HepG2 (cell line): Measurements from ENCODE around the gene WDR82. TPM values are rescaled to one million over a fixed set of nuclear protein-coding genes. Genes with fewer than 3 reads are reported as not detected.
A peak's percentile ranks its signal among the peaks of the same experiment; 100 is the strongest.

Experiments used
- ATAC-seq: fragments of 200-7000 bp; cut with Tn5 transposase; 3 replicates; pipeline ENCODE4 v1.9.1; 2020; ENCODE audit warnings: mild to moderate bottlenecking, moderate library complexity
- BruUV-seq: library from RNA; stranded (reverse); fragments of 400-500 nt; replicated peaks from 2 replicates; lab custom pipeline; 2021; lab: Mats Ljungman, UMichigan
- CTCF ChIA-PET: fragments of 300-600 bp; formaldehyde crosslinking; extraction: SDS; loops from one replicate; lab custom pipeline; 2021; ENCODE audit warnings: low total read pairs, inconsistent platforms, low intra/inter-chr PET ratio; lab: Yijun Ruan, JAX
- POLR2A ChIA-PET: fragments of 350-600 bp; sonication (Branson Sonifier 250); formaldehyde crosslinking; loops from one replicate; lab custom pipeline; 2020; ENCODE audit warnings: antibody characterized with exemption, inconsistent platforms; lab: Yijun Ruan, JAX
- DNase-seq: peaks from one replicate; pipeline ENCODE4 v3.0.0-alpha.2; 2015; ENCODE audit warnings: low spot score
- FAIRE-seq: peaks from 3 replicates; lab custom pipeline; 2011; peaks lifted over from hg19 to GRCh38; lab: Jason Lieb, UNC
- H2AFZ ChIP-seq: one replicate; pipeline ENCODE4 v1.6.1; 2011; ENCODE audit warnings: low read length, inconsistent platforms
- H3K27ac ChIP-seq: fragments of 300-600 bp; 3 replicates; pipeline ENCODE4 v1.8.0; 2011; ENCODE audit warnings: mixed run types, mild to moderate bottlenecking, mixed read lengths, low read length, inconsistent platforms; ENCODE audit not compliant: insufficient read depth; ENCODE audit errors: extremely low read length
- H3K27me3 ChIP-seq, 2 experiments: fragments of 200-600 bp in 1 of 2; 2 replicates in 1 of 2; 3 replicates in 1 of 2; pipeline versions ENCODE4 v1.6.0 to v1.8.0; 2011; ENCODE audit warnings: low read length in 2 of 2, mild to moderate bottlenecking in 2 of 2, moderate library complexity in 2 of 2, inconsistent platforms in 1 of 2; ENCODE audit not compliant: insufficient read depth in 2 of 2, control insufficient read depth in 1 of 2
- H3K36me3 ChIP-seq, 2 experiments: fragments of 200-600 bp in 1 of 2; replicated peaks in 1 of 2; 2 replicates in 1 of 2; 3 replicates in 1 of 2; pipeline versions ENCODE4 v1.5.1 to v1.8.0; 2011; ENCODE audit warnings: low read length in 2 of 2, inconsistent platforms in 1 of 2; ENCODE audit not compliant: insufficient read depth in 2 of 2, control insufficient read depth in 1 of 2
- H3K4me1 ChIP-seq: 2 replicates; pipeline ENCODE4 v1.5.1; 2012; ENCODE audit warnings: low read length, inconsistent platforms; ENCODE audit not compliant: insufficient read depth
- H3K4me2 ChIP-seq: 2 replicates; pipeline ENCODE4 v1.6.0; 2011; ENCODE audit warnings: low read depth, low read length, inconsistent platforms
- H3K4me3 ChIP-seq, 3 experiments: fragments of 200-600 bp in 1 of 3; sonication (generic), shearing (Covaris generic) in 1 of 3; replicated peaks in 1 of 3; 2 replicates each; pipeline ENCODE4 v1.5.1; 2011 to 2016; ENCODE audit warnings: low read length in 3 of 3, inconsistent platforms in 2 of 3, low read depth in 2 of 3, mild to moderate bottlenecking in 2 of 3, control low read depth in 1 of 3, mixed read lengths in 1 of 3; ENCODE audit not compliant: insufficient read depth in 1 of 3
- H3K79me2 ChIP-seq: one replicate; pipeline ENCODE4 v1.6.1; 2011; ENCODE audit warnings: low read length, inconsistent platforms; ENCODE audit not compliant: insufficient read depth
- H3K9ac ChIP-seq: 2 replicates; pipeline ENCODE4 v1.6.0; 2011; ENCODE audit warnings: mild to moderate bottlenecking, low read depth, low read length, inconsistent platforms; ENCODE audit not compliant: insufficient read depth
- H3K9me3 ChIP-seq: 2 replicates; pipeline ENCODE4 v1.5.1; 2012; ENCODE audit warnings: mild to moderate bottlenecking, low read length
- H4K20me1 ChIP-seq: 2 replicates; pipeline ENCODE4 v1.6.0; 2011; ENCODE audit warnings: inconsistent platforms, mild to moderate bottlenecking, low read length, moderate library complexity; ENCODE audit not compliant: insufficient read depth
- AKAP8 ChIP-seq: sonication (generic); formaldehyde crosslinking; IDR thresholded peaks from 2 replicates; pipeline ENCODE4 v1.5.1; 2020; ENCODE audit warnings: mild to moderate bottlenecking, missing genetic modification reagents
- CENPT ChIP-seq: sonication (generic); formaldehyde crosslinking; IDR thresholded peaks from 2 replicates; pipeline ENCODE4 v1.8.0; 2022; ENCODE audit warnings: low read depth, mild to moderate bottlenecking, moderate library complexity, missing genetic modification reagents
- ELF4 ChIP-seq: sonication (generic); formaldehyde crosslinking; IDR thresholded peaks from 2 replicates; pipeline ENCODE4 v1.5.0; 2020; ENCODE audit warnings: missing genetic modification reagents, mild to moderate bottlenecking, moderate library complexity, borderline replicate concordance
- FLYWCH1 ChIP-seq: sonication (generic); formaldehyde crosslinking; IDR thresholded peaks from 2 replicates; pipeline ENCODE4 v1.8.1; 2023; ENCODE audit warnings: mild to moderate bottlenecking, missing genetic modification reagents
- HNF4A ChIP-seq: sonication (generic); formaldehyde crosslinking; IDR thresholded peaks from 2 replicates; pipeline ENCODE4 v1.4.0; 2020; ENCODE audit warnings: missing genetic modification reagents
- LCORL ChIP-seq, 2 experiments: fragments of 450-650 bp in 1 of 2; sonication (generic) in 1 of 2; formaldehyde crosslinking in 1 of 2; IDR thresholded peaks; 2 replicates each; pipeline versions ENCODE4 v1.5.0 to v1.6.1; 2017 to 2020; ENCODE audit warnings: antibody characterized with exemption in 1 of 2, missing genetic modification reagents in 1 of 2
- RFX1 ChIP-seq: fragments of 450-650 bp; IDR thresholded peaks from 2 replicates; pipeline ENCODE4 v1.6.1; 2017
- SRSF9 ChIP-seq: fragments of 200-400 bp; formaldehyde crosslinking; IDR thresholded peaks from 2 replicates; pipeline ENCODE4 v1.6.1; 2018; ENCODE audit warnings: borderline replicate concordance, mild to moderate bottlenecking, low read depth, low read length; ENCODE audit not compliant: insufficient read depth, poor library complexity, severe bottlenecking
- TEAD3 ChIP-seq: optimal IDR thresholded peaks from 2 replicates; pipeline ENCODE3; 2016; ENCODE audit warnings: borderline replicate concordance
- TRAFD1 ChIP-seq: sonication (generic); formaldehyde crosslinking; IDR thresholded peaks from 2 replicates; pipeline ENCODE4 v1.5.1; 2020; ENCODE audit warnings: missing genetic modification reagents, mild to moderate bottlenecking, borderline replicate concordance
- YY1 ChIP-seq: IDR thresholded peaks from 2 replicates; pipeline ENCODE4 v1.6.1; 2011; ENCODE audit warnings: low read length, low read depth, moderate library complexity, mild to moderate bottlenecking; ENCODE audit not compliant: insufficient read depth, insufficient replicate concordance
- ZNF234 ChIP-seq: sonication (generic); formaldehyde crosslinking; conservative IDR thresholded peaks from 2 replicates; pipeline ENCODE4 v1.5.1; 2020; ENCODE audit warnings: mild to moderate bottlenecking, missing genetic modification reagents
- ZNF713 ChIP-seq: sonication (generic); formaldehyde crosslinking; IDR thresholded peaks from 2 replicates; pipeline ENCODE4 v1.4.0; 2020; ENCODE audit warnings: mild to moderate bottlenecking, missing genetic modification reagents
- ZNF850 ChIP-seq: sonication (generic); formaldehyde crosslinking; conservative IDR thresholded peaks from 2 replicates; pipeline ENCODE4 v1.9.0; 2021; ENCODE audit warnings: mild to moderate bottlenecking, missing genetic modification reagents
- ZSCAN21 ChIP-seq: sonication (generic); formaldehyde crosslinking; IDR thresholded peaks from 2 replicates; pipeline ENCODE4 v1.8.0; 2022; ENCODE audit warnings: mild to moderate bottlenecking, missing genetic modification reagents, moderate library complexity, borderline replicate concordance
- WGBS: methylation state at CpG from one replicate; pipeline ENCODE4 v1.1.6; 2017; ENCODE audit warnings: low lambda C conversion rate; 5-methylcytosine and 5-hydroxymethylcytosine counted together
- in situ Hi-C: cut with HindIII; loops from 2 replicates; pipeline ENCODE4 v1.10.0; 2017; ENCODE audit warnings: low pct_unique_long_range_greater_than_20kb; ENCODE audit not compliant: extremely low pct_ligation_motif_present
- intact Hi-C: fragments of 100-400 bp; cut with micrococcal nuclease; formaldehyde crosslinking; loops from one replicate; pipeline ENCODE4 v1.10.0; 2022; ENCODE audit not compliant: unreplicated experiment
- polyA plus RNA-seq, 8 experiments: library from polyadenylated mRNA; depleted of rRNA in 3 of 8; stranded (reverse) in 7 of 8; unstranded in 1 of 8; fragments of >200 nt; fragmentation: Illumina TruSeq in 4 of 8; extraction: Trizol in 4 of 8; gene quantifications; 2 replicates each; pipeline versions ENCODE4 v1.2.1 to v1.2.3, GENCODE V29; 2011 to 2016; ENCODE audit warnings: low read depth in 4 of 8, missing spikeins in 1 of 8, mixed read lengths in 1 of 8; ENCODE audit not compliant: insufficient read depth in 1 of 8
- total RNA-seq, 5 experiments: library from RNA; depleted of rRNA; stranded (reverse); fragments of >200 nt; fragmentation: Illumina TruSeq; extraction: Trizol; gene quantifications; 2 replicates each; pipeline ENCODE4 v1.2.3, GENCODE V29; 2016; ENCODE audit warnings: low read depth in 1 of 5

The WDR82 gene
- total and polyA plus RNA-seq, 2 of the 13 experiments (the other 11 are each of a cell fraction or from before 2014, with no cell fraction given): 39.1 to 59.5 TPM

- Histone ChIP-seq H3K79me2 (no peaks in the 10 kb centered on the region), H4K20me1 (peaks cover 3% of the 10 kb centered on the region; the same call in 1 of the 2 replicates), H2AFZ (no peak within 1 kb of the TSS), H3K9me3 (no peaks in the 10 kb centered on the region), H3K9ac (no peak within 1 kb of the TSS), H3K4me1 (peaks cover 22% of the 10 kb centered on the region), H3K4me3 (no peak within 1 kb of the TSS), H3K27ac (no peak within 1 kb of the TSS), H3K27me3 (no peaks in the 10 kb centered on the region; a peak in 1 of 5 replicates), H3K4me2 (no peak within 1 kb of the TSS), H3K36me3 (no peaks in the 10 kb centered on the region)
- no peak for DNase-seq
- 0 out of 2 replicates have a peak, but pooled peaks have one; percentile 20 for TF ChIP-seq LCORL (IDR thresholded peaks at IDR 0.05)
- TF ChIP-seq LCORL (CRISPR knock-in tag; IDR thresholded peaks at IDR 0.05): no peak
- no peak for TF ChIP-seq HNF4A (CRISPR knock-in tag)
- TF ChIP-seq RFX1: peak; percentile 53
- ChIA-PET POLR2A (no interaction called here), CTCF (no interaction called here)
- no TSS peak for BruUV-seq
- in situ Hi-C loops: no loop called here
- 100% methylated on average over 1 of the region's 3 CpGs for WGBS
- FAIRE-seq: no peak
- no peak for ATAC-seq
- intact Hi-C loops: no loop called here
Observed at GRCh38 chr3:52315977-52316764, 37.7 kb upstream of the WDR82 start, which contains the start of gene DNAH1. Gene DNAH1, plus strand, starts transcription at chr3:52316319. Its CDS starts 6,124 bp downstream, at chr3:52322443.

GRCh38 chr3:52315006-52315405, 36.6 kb upstream of the WDR82 start:
- H3K4me2 ChIP-seq: no peak overlapping the region
- no TSS peak for BruUV-seq
- in situ Hi-C loops (no loop called here), intact Hi-C loops (no loop called here)
- WGBS: 88% methylated on average over 6 of the region's 6 CpGs
- H3K4me3 ChIP-seq: no peak overlapping the region
- ATAC-seq: no peak
- no peak overlapping the region for H3K27ac ChIP-seq
- no peak for DNase-seq
- H3K27me3 ChIP-seq: no peaks in the 10 kb centered on the region; a peak in 1 of 5 replicates
- H3K36me3 ChIP-seq: no peaks in the 10 kb centered on the region
- ChIA-PET CTCF (no interaction called here), POLR2A (no interaction called here)
- no peak for FAIRE-seq
- no peak overlapping the region for H2AFZ ChIP-seq
- no peaks in the 10 kb centered on the region for H3K9me3 ChIP-seq
- H3K9ac ChIP-seq: no peak overlapping the region
- peaks cover 26% of the 10 kb centered on the region for H3K4me1 ChIP-seq
- H3K79me2 ChIP-seq: no peaks in the 10 kb centered on the region
- peaks cover 3% of the 10 kb centered on the region; the same call in 1 of the 2 replicates for H4K20me1 ChIP-seq
- TF ChIP-seq TEAD3 (no peak), ZNF234 (no peak), YY1 (no peak), ZSCAN21 (CRISPR knock-in tag) (no peak), ZNF713 (CRISPR knock-in tag) (no peak), SRSF9 (no peak), AKAP8 (CRISPR knock-in tag) (no peak), FLYWCH1 (CRISPR knock-in tag) (no peak), CENPT (CRISPR knock-in tag) (no peak), TRAFD1 (CRISPR knock-in tag) (no peak), ZNF850 (CRISPR knock-in tag) (no peak), ELF4 (CRISPR knock-in tag) (no peak)
